ENCODE results near the gene EIF3L. TPM values are rescaled to one million over a fixed set of nuclear protein-coding genes. Genes with fewer than 3 reads are reported as not detected.

The EIF3L gene
- total and polyA plus RNA-seq, 2 experiments from 2014 or later: 206 to 346 TPM

GRCh38 chr22:37926358-37926757 is 77.1 kb downstream of the EIF3L start:
- Histone ChIP-seq H4K20me1 (ENCODE audit: insufficient read depth) (no peaks in the 10 kb centered on the region), H3K4me2 (ENCODE audit: unreplicated experiment) (no peak overlapping the region), H3K4me1 (ENCODE audit: insufficient read depth) (no peaks in the 10 kb centered on the region), H3K36me3 (ENCODE audit: low read depth) (peaks cover 2% of the 10 kb centered on the region; the same call in 1 of the 2 replicates), H3K27ac (no peak overlapping the region), H3K4me3 (no peak overlapping the region), H3F3A (ENCODE audit: insufficient read depth) (peaks cover 6% of the 10 kb centered on the region; the same call in 1 of the 2 replicates), H3K9me3 (ENCODE audit: low read depth) (no peaks in the 10 kb centered on the region), H3K9ac (no peak overlapping the region), H3K9me2 (ENCODE audit: insufficient read depth) (no peaks in the 10 kb centered on the region), H3K79me2 (ENCODE audit: insufficient read depth) (no peaks in the 10 kb centered on the region), H3K27me3 (replicated peaks; ENCODE audit: insufficient read depth) (no peaks in the 10 kb centered on the region), H2AFZ (no peak overlapping the region)
- in situ Hi-C loops (cut with MboI): no loop called here
- TF ChIP-seq EZH2phosphoT487 (IDR thresholded peaks at IDR 0.05; ENCODE audit: insufficient read depth, low read depth): no peak
- no peak for TF ChIP-seq EZH2 (IDR thresholded peaks at IDR 0.05; ENCODE audit: insufficient read depth, poor library complexity, severe bottlenecking)
- 78 to 81% methylated on average over 7 of the region's 7 CpGs for WGBS, 2 experiments (ENCODE audit: low coverage in 1 of 2, low lambda C conversion rate in 2 of 2, missing lambda C conversion rate in 2 of 2)
- no peak for DNase-seq

GRCh38 chr22:37926771-37927636 is 77.8 kb downstream of the EIF3L start:
- H3K36me3 ChIP-seq (ENCODE audit: low read depth): no peaks in the 10 kb centered on the region; the same call in 1 of the 2 replicates
- DNase-seq: no peak
- 93 to 95% methylated on average over 25 to 32 of the region's 32 CpGs for WGBS, 2 experiments (ENCODE audit: low coverage in 1 of 2, low lambda C conversion rate in 2 of 2, missing lambda C conversion rate in 2 of 2)
- H3K9me2 ChIP-seq (ENCODE audit: insufficient read depth): no peaks in the 10 kb centered on the region
- no peak overlapping the region for H3K27ac ChIP-seq
- H2AFZ ChIP-seq: no peak overlapping the region
- no peak overlapping the region for H3K4me3 ChIP-seq
- in situ Hi-C loops (cut with MboI): no loop called here
- H3K4me2 ChIP-seq (ENCODE audit: unreplicated experiment): no peak overlapping the region
- no peak overlapping the region for H3K9ac ChIP-seq
- H3K79me2 ChIP-seq (ENCODE audit: insufficient read depth): no peaks in the 10 kb centered on the region
- no peaks in the 10 kb centered on the region for H3K4me1 ChIP-seq (ENCODE audit: insufficient read depth)
- H3K27me3 ChIP-seq (replicated peaks; ENCODE audit: insufficient read depth): no peaks in the 10 kb centered on the region
- no peaks in the 10 kb centered on the region for H3K9me3 ChIP-seq (ENCODE audit: low read depth)
- peaks cover 11% of the 10 kb centered on the region; the same call in 1 of the 2 replicates for H3F3A ChIP-seq (ENCODE audit: insufficient read depth)
- no peak for TF ChIP-seq EZH2phosphoT487 (IDR thresholded peaks at IDR 0.05; ENCODE audit: insufficient read depth, low read depth)
- TF ChIP-seq EZH2 (IDR thresholded peaks at IDR 0.05; ENCODE audit: insufficient read depth, poor library complexity, severe bottlenecking): no peak
- H4K20me1 ChIP-seq (ENCODE audit: insufficient read depth): no peaks in the 10 kb centered on the region

GRCh38 chr22:37927637-37927936 is 78.4 kb downstream of the EIF3L start:
- in situ Hi-C loops (cut with MboI): no loop called here
- Histone ChIP-seq H3K4me3 (no peak overlapping the region), H3F3A (ENCODE audit: insufficient read depth) (peaks cover 13% of the 10 kb centered on the region; the same call in 1 of the 2 replicates), H3K9me2 (ENCODE audit: insufficient read depth) (no peaks in the 10 kb centered on the region), H3K36me3 (ENCODE audit: low read depth) (no peaks in the 10 kb centered on the region; the same call in 1 of the 2 replicates), H3K27ac (no peak overlapping the region), H4K20me1 (ENCODE audit: insufficient read depth) (no peaks in the 10 kb centered on the region), H3K27me3 (replicated peaks; ENCODE audit: insufficient read depth) (no peaks in the 10 kb centered on the region), H3K9me3 (ENCODE audit: low read depth) (no peaks in the 10 kb centered on the region), H3K4me2 (ENCODE audit: unreplicated experiment) (no peak overlapping the region), H3K79me2 (ENCODE audit: insufficient read depth) (no peaks in the 10 kb centered on the region), H3K9ac (no peak overlapping the region), H2AFZ (no peak overlapping the region), H3K4me1 (ENCODE audit: insufficient read depth) (no peaks in the 10 kb centered on the region)
- DNase-seq: no peak
- 89 to 92% methylated on average over 5 of the region's 5 CpGs for WGBS, 2 experiments (ENCODE audit: low coverage in 1 of 2, low lambda C conversion rate in 2 of 2, missing lambda C conversion rate in 2 of 2)
- TF ChIP-seq EZH2phosphoT487 (IDR thresholded peaks at IDR 0.05; ENCODE audit: insufficient read depth, low read depth) (no peak), EZH2 (IDR thresholded peaks at IDR 0.05; ENCODE audit: insufficient read depth, poor library complexity, severe bottlenecking) (no peak)

- H3K36me3 ChIP-seq (ENCODE audit: low read depth): peaks cover 4% of the 10 kb centered on the region; the same call in 1 of the 2 replicates
- no peak for DNase-seq
- H3K9ac ChIP-seq: no peak overlapping the region
- no peaks in the 10 kb centered on the region for H3K9me3 ChIP-seq (ENCODE audit: low read depth)
- no peaks in the 10 kb centered on the region for H3K79me2 ChIP-seq (ENCODE audit: insufficient read depth)
- WGBS, 2 experiments (ENCODE audit: low coverage in 1 of 2, low lambda C conversion rate in 2 of 2, missing lambda C conversion rate in 2 of 2): 94 to 98% methylated on average over 5 of the region's 5 CpGs
- H3F3A ChIP-seq (ENCODE audit: insufficient read depth): peaks cover 25% of the 10 kb centered on the region
- H3K4me3 ChIP-seq: no peak overlapping the region
- H3K4me1 ChIP-seq (ENCODE audit: insufficient read depth): peaks cover 10% of the 10 kb centered on the region
- H4K20me1 ChIP-seq (ENCODE audit: insufficient read depth): no peaks in the 10 kb centered on the region
- TF ChIP-seq EZH2 (IDR thresholded peaks at IDR 0.05; ENCODE audit: insufficient read depth, poor library complexity, severe bottlenecking): no peak
- no peak for TF ChIP-seq EZH2phosphoT487 (IDR thresholded peaks at IDR 0.05; ENCODE audit: insufficient read depth, low read depth)
- no peaks in the 10 kb centered on the region for H3K27me3 ChIP-seq (replicated peaks; ENCODE audit: insufficient read depth)
- in situ Hi-C loops (cut with MboI): no loop called here
- no peak overlapping the region for H3K27ac ChIP-seq
- no peaks in the 10 kb centered on the region for H3K9me2 ChIP-seq (ENCODE audit: insufficient read depth)
- H2AFZ ChIP-seq: no peak overlapping the region
- H3K4me2 ChIP-seq (ENCODE audit: unreplicated experiment): no peak overlapping the region
These were observed 80.2 kb downstream of the EIF3L start for GRCh38 chr22:37929390-37929789.

Data from GM23248 (cell line).